K562 (cell line): ENCODE results near the gene TAF8. TPM values are rescaled to one million over a fixed set of nuclear protein-coding genes. Genes with fewer than 3 reads are reported as not detected.
A peak's percentile ranks its signal among the peaks of the same experiment; 100 is the strongest.

ENCODE experiments used
- ADNP ChIP-seq: fragments of 200-800 bp; sonication (Bioruptor generic); IDR thresholded peaks from 2 replicates; pipeline ENCODE4 v1.6.1; 2016; ENCODE audit warnings: missing genetic modification characterization, missing compliant biosample characterization
- ATF3 ChIP-seq, 2 experiments: fragments of 450-650 bp in 1 of 2; sonication (generic) in 1 of 2; formaldehyde crosslinking in 1 of 2; IDR thresholded peaks in 1 of 2; conservative IDR thresholded peaks in 1 of 2; 2 replicates each; pipeline versions ENCODE4 v1.6.1 to v1.8.1; 2016 to 2023; ENCODE audit warnings: mild to moderate bottlenecking in 2 of 2, moderate library complexity in 2 of 2, inconsistent platforms in 1 of 2, missing genetic modification reagents in 1 of 2
- BRD4 ChIP-seq: fragments of 200-600 bp; sonication (generic); IDR thresholded peaks from 2 replicates; pipeline ENCODE4 v1.6.1; 2017; ENCODE audit warnings: inconsistent platforms
- CBX2 ChIP-seq: fragments of 200-600 bp; sonication (generic); IDR thresholded peaks from one replicate; pipeline ENCODE4 v1.6.1; 2012; ENCODE audit warnings: mild to moderate bottlenecking, low read length, inconsistent platforms; ENCODE audit not compliant: insufficient read depth, poor library complexity, severe bottlenecking
- FOXJ3 ChIP-seq: sonication (generic); formaldehyde crosslinking; IDR thresholded peaks from 2 replicates; pipeline ENCODE4 v1.4.0; 2020; ENCODE audit warnings: mild to moderate bottlenecking, missing genetic modification reagents
- FOXK1 ChIP-seq: sonication (generic); formaldehyde crosslinking; IDR thresholded peaks from 2 replicates; pipeline ENCODE4 v1.8.0; 2022; ENCODE audit warnings: missing genetic modification reagents, mild to moderate bottlenecking, borderline replicate concordance
- HDGF ChIP-seq: fragments of 450-650 bp; IDR thresholded peaks from 2 replicates; pipeline ENCODE4 v1.6.1; 2016
- KLF16 ChIP-seq: IDR thresholded peaks from 2 replicates; pipeline ENCODE4 v1.6.1; 2016; ENCODE audit warnings: antibody characterized with exemption
- MAFK ChIP-seq: IDR thresholded peaks from 2 replicates; pipeline ENCODE4 v1.6.1; 2011; ENCODE audit warnings: low read length, improper control_type of control experiment
- MCM3 ChIP-seq: fragments of 450-650 bp; IDR thresholded peaks from 2 replicates; pipeline ENCODE4 v1.6.1; 2016
- MYNN ChIP-seq, 2 experiments: sonication (generic); formaldehyde crosslinking in 1 of 2; IDR thresholded peaks; 2 replicates each; pipeline versions ENCODE4 v1.5.0 to v1.6.1; 2016 to 2020; ENCODE audit warnings: antibody characterized with exemption in 1 of 2, missing genetic modification reagents in 1 of 2
- NBN ChIP-seq: fragments of 450-650 bp; IDR thresholded peaks from 2 replicates; pipeline ENCODE4 v1.6.1; 2016; ENCODE audit warnings: low read depth, mild to moderate bottlenecking
- NCOA2 ChIP-seq, 2 experiments: fragments of 450-650 bp; IDR thresholded peaks; 2 replicates each; pipeline ENCODE4 v1.6.1; 2018; ENCODE audit warnings: mild to moderate bottlenecking in 2 of 2, moderate library complexity in 1 of 2; ENCODE audit not compliant: partially characterized antibody in 2 of 2
- NCOR1 ChIP-seq: fragments of 450-650 bp; IDR thresholded peaks from 2 replicates; pipeline ENCODE4 v1.6.1; 2016; ENCODE audit warnings: mild to moderate bottlenecking, moderate library complexity
- PHB2 ChIP-seq: fragments of 450-650 bp; IDR thresholded peaks from 2 replicates; pipeline ENCODE4 v1.6.1; 2017; ENCODE audit warnings: low read depth
- PML ChIP-seq: IDR thresholded peaks from 2 replicates; pipeline ENCODE4 v1.6.1; 2012; ENCODE audit warnings: low read length, inconsistent platforms
- RBM14 ChIP-seq: fragments of 200-400 bp; formaldehyde crosslinking; IDR thresholded peaks from 2 replicates; pipeline ENCODE4 v1.6.1; 2018; ENCODE audit warnings: low read depth, mild to moderate bottlenecking, low read length, moderate library complexity, borderline replicate concordance; ENCODE audit not compliant: insufficient read depth
- RBM17 ChIP-seq: fragments of 200-400 bp; formaldehyde crosslinking; IDR thresholded peaks from 2 replicates; pipeline ENCODE4 v1.6.1; 2017; ENCODE audit warnings: low read depth, mild to moderate bottlenecking, low read length, borderline replicate concordance
- SMAD4 ChIP-seq: fragments of 250-450 bp; sonication (Bioruptor Pico); conservative IDR thresholded peaks from 2 replicates; pipeline ENCODE4 v1.8.0; 2021; ENCODE audit warnings: inconsistent platforms, mild to moderate bottlenecking, moderate library complexity
- SMARCB1 ChIP-seq: IDR thresholded peaks from 2 replicates; pipeline ENCODE4 v1.6.1; 2011; ENCODE audit warnings: improper control_type of control experiment, low read depth; ENCODE audit not compliant: insufficient read length
- XRCC5 ChIP-seq: fragments of 200-400 bp; formaldehyde crosslinking; IDR thresholded peaks from 2 replicates; pipeline ENCODE4 v1.6.1; 2017; ENCODE audit warnings: low read depth, mild to moderate bottlenecking, low read length
- ZNF263 ChIP-seq: sonication (generic); formaldehyde crosslinking; IDR thresholded peaks from 2 replicates; pipeline ENCODE4 v1.8.0; 2022; ENCODE audit warnings: mild to moderate bottlenecking, missing genetic modification reagents, borderline replicate concordance
- ZNF347 ChIP-seq: fragments of 450-650 bp; formaldehyde crosslinking; IDR thresholded peaks from 2 replicates; pipeline ENCODE4 v1.4.0; 2020; ENCODE audit warnings: low read depth, mild to moderate bottlenecking, moderate library complexity
- polyA plus RNA-seq, 8 experiments: library from polyadenylated mRNA; depleted of rRNA in 4 of 8; stranded (reverse) in 5 of 8; unstranded in 3 of 8; fragments of >200 nt; fragmentation: Nextera tagmentation in 2 of 8; fragmentation: Illumina TruSeq in 1 of 8; extraction: Ambion mirVana in 2 of 8; extraction: Trizol in 1 of 8; gene quantifications; 2 replicates each; pipeline versions ENCODE4 v1.2.1 to v1.2.3, GENCODE V29; 2011 to 2014; ENCODE audit warnings: inconsistent platforms in 1 of 8, missing spikeins in 1 of 8
- total RNA-seq, 7 experiments: library from RNA; depleted of rRNA in 6 of 7; stranded (reverse); fragments of >200 nt in 6 of 7; fragmentation: Illumina TruSeq in 2 of 7; extraction: Trizol in 2 of 7; gene quantifications; 2 replicates each; pipeline versions ENCODE4 v1.2.1 to v1.2.3, GENCODE V29; 2011 to 2021; ENCODE audit warnings: low replicate concordance in 1 of 7
- TF ChIP-seq, protein P1 (sequence below): fragments of 450-650 bp; IDR thresholded peaks from 2 replicates; pipeline ENCODE4 v1.6.1; 2018; ENCODE audit warnings: mild to moderate bottlenecking, low read depth; ENCODE audit not compliant: partially characterized antibody
- TF ChIP-seq, protein P2 (sequence below): fragments of 450-650 bp; formaldehyde crosslinking; IDR thresholded peaks from 2 replicates; pipeline ENCODE4 v1.4.0; 2020; ENCODE audit warnings: mild to moderate bottlenecking, moderate library complexity

Gene TAF8
- total and polyA plus RNA-seq, 9 of the 15 experiments (the other 6 are each of a cell fraction or from before 2014, with no cell fraction given) = 29.4 to 84.0 (median 52.6) TPM

- peak; percentile 58 for TF ChIP-seq SMAD4 (CRISPR knock-in tag)
- TF ChIP-seq NCOR1 = no peak; the same call in 1 of the 2 replicates
- no peak for TF ChIP-seq RBM17
- no peak; the same call in 1 of the 2 replicates for TF ChIP-seq ATF3 (IDR thresholded peaks at IDR 0.05)
- TF ChIP-seq ATF3 (CRISPR knock-in tag; conservative IDR thresholded peaks at IDR 0.05) = 0 out of 2 replicates have a peak, but pooled peaks have one; percentile 3
- TF ChIP-seq CBX2 = no peak
- TF ChIP-seq KLF16 = no peak
- TF ChIP-seq XRCC5 = no peak; the same call in 1 of the 2 replicates
- TF ChIP-seq ZNF263 (CRISPR knock-in tag) = peak; percentile 17; the same call in 1 of the 2 replicates
- no peak for TF ChIP-seq RBM14
- TF ChIP-seq NBN = peak; percentile 14; the same call in 1 of the 2 replicates
- TF ChIP-seq PHB2 = no peak
- TF ChIP-seq, protein P1, sequence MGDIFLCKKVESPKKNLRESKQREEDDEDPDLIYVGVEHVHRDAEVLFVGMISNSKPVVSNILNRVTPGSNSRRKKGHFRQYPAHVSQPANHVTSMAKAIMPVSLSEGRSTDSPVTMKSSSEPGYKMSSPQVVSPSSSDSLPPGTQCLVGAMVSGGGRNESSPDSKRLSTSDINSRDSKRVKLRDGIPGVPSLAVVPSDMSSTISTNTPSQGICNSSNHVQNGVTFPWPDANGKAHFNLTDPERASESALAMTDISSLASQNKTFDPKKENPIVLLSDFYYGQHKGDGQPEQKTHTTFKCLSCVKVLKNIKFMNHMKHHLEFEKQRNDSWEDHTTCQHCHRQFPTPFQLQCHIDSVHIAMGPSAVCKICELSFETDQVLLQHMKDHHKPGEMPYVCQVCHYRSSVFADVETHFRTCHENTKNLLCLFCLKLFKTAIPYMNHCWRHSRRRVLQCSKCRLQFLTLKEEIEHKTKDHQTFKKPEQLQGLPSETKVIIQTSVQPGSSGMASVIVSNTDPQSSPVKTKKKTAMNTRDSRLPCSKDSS = no peak
- TF ChIP-seq, protein P2, sequence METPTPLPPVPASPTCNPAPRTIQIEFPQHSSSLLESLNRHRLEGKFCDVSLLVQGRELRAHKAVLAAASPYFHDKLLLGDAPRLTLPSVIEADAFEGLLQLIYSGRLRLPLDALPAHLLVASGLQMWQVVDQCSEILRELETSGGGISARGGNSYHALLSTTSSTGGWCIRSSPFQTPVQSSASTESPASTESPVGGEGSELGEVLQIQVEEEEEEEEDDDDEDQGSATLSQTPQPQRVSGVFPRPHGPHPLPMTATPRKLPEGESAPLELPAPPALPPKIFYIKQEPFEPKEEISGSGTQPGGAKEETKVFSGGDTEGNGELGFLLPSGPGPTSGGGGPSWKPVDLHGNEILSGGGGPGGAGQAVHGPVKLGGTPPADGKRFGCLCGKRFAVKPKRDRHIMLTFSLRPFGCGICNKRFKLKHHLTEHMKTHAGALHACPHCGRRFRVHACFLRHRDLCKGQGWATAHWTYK (CRISPR knock-in tag) = 0 out of 2 replicates have a peak, but pooled peaks have one; percentile 77
- no peak for TF ChIP-seq HDGF
- TF ChIP-seq PML = peak; percentile 92
- no peak; the same call in 1 of the 2 replicates for TF ChIP-seq MYNN (IDR thresholded peaks at IDR 0.05)
- TF ChIP-seq MYNN (CRISPR knock-in tag; IDR thresholded peaks at IDR 0.05) = no peak
- TF ChIP-seq ADNP (tag) = no peak
- no peak for TF ChIP-seq SMARCB1
- TF ChIP-seq MCM3 = no peak
- 0 out of 2 replicates have a peak, but pooled peaks have one; percentile 46 for TF ChIP-seq FOXK1 (CRISPR knock-in tag)
- no peak for TF ChIP-seq ZNF347 (CRISPR knock-in tag)
- no peak for TF ChIP-seq MAFK
- TF ChIP-seq NCOA2 (IDR thresholded peaks at IDR 0.05; ENCODE audit: partially characterized antibody in 2 of 2) = no peak
- TF ChIP-seq BRD4 = no peak
- TF ChIP-seq FOXJ3 (CRISPR knock-in tag) = no peak
Measured at GRCh38 chr6:42050297-42051267, at the start of gene TAF8 (continued).
